Endothelial cell of umbilical vein (primary cell): ENCODE results near the gene SFMBT2. TPM values are rescaled to one million over a fixed set of nuclear protein-coding genes. Genes with fewer than 3 reads are reported as not detected.

Source experiments
- BruUV-seq: library from RNA; stranded (reverse); fragments of 400-500 nt; replicated peaks from 2 replicates; lab custom pipeline; 2021; lab: Mats Ljungman, UMichigan
- CTCF ChIA-PET: fragments of 300-600, 350-600 bp; sonication (Branson Sonifier 250); formaldehyde crosslinking; loops from one replicate; lab custom pipeline; 2021; ENCODE audit warnings: antibody characterized with exemption, inconsistent platforms; lab: Charles Lee
- POLR2A ChIA-PET: fragments of 300-600, 350-600 bp; sonication (Branson Sonifier 250); formaldehyde crosslinking; loops from one replicate; lab custom pipeline; 2021; ENCODE audit warnings: antibody characterized with exemption, inconsistent platforms; lab: Charles Lee
- DNase-seq: peaks from one replicate; pipeline ENCODE4 v3.0.0-alpha.2; 2011; ENCODE audit warnings: low read depth, low spot score
- FAIRE-seq: peaks from 2 replicates; lab custom pipeline; 2011; peaks lifted over from hg19 to GRCh38; lab: Jason Lieb, UNC
- H2AFZ ChIP-seq: 2 replicates; pipeline ENCODE4 v1.6.0; 2012; ENCODE audit warnings: low read depth, low read length, control low read depth, inconsistent platforms
- H3K27ac ChIP-seq: 2 replicates; pipeline ENCODE4 v1.5.1; 2011; ENCODE audit warnings: low read depth, mild to moderate bottlenecking, control low read depth, low read length, moderate library complexity; ENCODE audit not compliant: insufficient read depth
- H3K27me3 ChIP-seq, 2 experiments: 2 replicates each; pipeline versions ENCODE4 v1.6.0 to v1.6.1; 2011; ENCODE audit warnings: low read length in 2 of 2, mixed read lengths in 1 of 2; ENCODE audit not compliant: control insufficient read depth in 2 of 2, insufficient read depth in 2 of 2
- H3K36me3 ChIP-seq, 2 experiments: 2 replicates in 1 of 2; 3 replicates in 1 of 2; pipeline ENCODE4 v1.5.1; 2011; ENCODE audit warnings: low read length in 2 of 2, mild to moderate bottlenecking in 1 of 2, moderate library complexity in 1 of 2; ENCODE audit not compliant: control insufficient read depth in 2 of 2, insufficient read depth in 2 of 2; ENCODE audit errors: extremely low read depth in 1 of 2
- H3K4me1 ChIP-seq: 3 replicates; pipeline ENCODE4 v1.5.1; 2011; ENCODE audit warnings: mild to moderate bottlenecking, low read length; ENCODE audit not compliant: control insufficient read depth, insufficient read depth; ENCODE audit errors: extremely low read depth
- H3K4me2 ChIP-seq: 2 replicates; pipeline ENCODE4 v1.6.1; 2011; ENCODE audit warnings: low read length, control low read depth, mixed read lengths; ENCODE audit not compliant: insufficient read depth
- H3K4me3 ChIP-seq, 3 experiments: fragments of 200-600 bp in 1 of 3; sonication (generic), shearing (Covaris generic) in 1 of 3; replicated peaks in 1 of 3; 2 replicates each; pipeline ENCODE4 v1.5.1; 2011 to 2016; ENCODE audit warnings: control low read depth in 3 of 3, low read length in 3 of 3, mild to moderate bottlenecking in 2 of 3, inconsistent platforms in 1 of 3, low read depth in 1 of 3, moderate library complexity in 1 of 3; ENCODE audit not compliant: insufficient read depth in 1 of 3
- H3K79me2 ChIP-seq: 2 replicates; pipeline ENCODE4 v1.6.0; 2012; ENCODE audit warnings: low read length, inconsistent platforms; ENCODE audit not compliant: control insufficient read depth, insufficient read depth
- H3K9ac ChIP-seq: replicated peaks from 2 replicates; pipeline ENCODE3; 2011; ENCODE audit warnings: low read length, control low read depth; ENCODE audit not compliant: insufficient read depth; ENCODE audit errors: extremely low read depth
- H3K9me1 ChIP-seq: replicated peaks from 3 replicates; pipeline ENCODE4 v1.6.0; 2011; ENCODE audit warnings: mild to moderate bottlenecking, low read length; ENCODE audit not compliant: control insufficient read depth, insufficient read depth; ENCODE audit errors: extremely low read depth
- H3K9me3 ChIP-seq: replicated peaks from 2 replicates; pipeline ENCODE4 v1.5.1; 2012; ENCODE audit warnings: low read length, inconsistent platforms; ENCODE audit not compliant: control insufficient read depth, insufficient read depth
- H4K20me1 ChIP-seq: replicated peaks from 2 replicates; pipeline ENCODE3; 2011; ENCODE audit warnings: mild to moderate bottlenecking, low read length; ENCODE audit not compliant: control insufficient read depth, insufficient read depth; ENCODE audit errors: extremely low read depth
- CTCF ChIP-seq, 2 donors: IDR thresholded peaks; 1 replicate in 1 of 2; 2 replicates in 1 of 2; pipeline ENCODE4 v1.5.1; 2011; ENCODE audit warnings: low read length in 2 of 2, mild to moderate bottlenecking in 2 of 2, moderate library complexity in 2 of 2, control low read depth in 1 of 2, inconsistent platforms in 1 of 2, low read depth in 1 of 2; ENCODE audit not compliant: insufficient read depth in 1 of 2; ENCODE audit errors: extremely low read depth in 1 of 2
- EZH2 ChIP-seq: IDR thresholded peaks from 2 replicates; pipeline ENCODE4 v1.6.1; 2012; ENCODE audit warnings: borderline replicate concordance, low read depth, mild to moderate bottlenecking, moderate library complexity, low read length, inconsistent platforms; ENCODE audit not compliant: severe bottlenecking
- FOS ChIP-seq: IDR thresholded peaks from 2 replicates; pipeline ENCODE4 v1.6.1; 2011; ENCODE audit warnings: mild to moderate bottlenecking, low read length, moderate library complexity, borderline replicate concordance; ENCODE audit not compliant: insufficient read depth
- GATA2 ChIP-seq: IDR thresholded peaks from 2 replicates; pipeline ENCODE4 v1.7.0; 2011; ENCODE audit warnings: low read depth, mild to moderate bottlenecking, moderate library complexity, mixed read lengths, low read length; ENCODE audit not compliant: insufficient read length, insufficient read depth
- JUN ChIP-seq: IDR thresholded peaks from 2 replicates; pipeline ENCODE4 v1.6.1; 2011; ENCODE audit warnings: borderline replicate concordance, low read depth; ENCODE audit not compliant: insufficient read length, insufficient read depth
- MAX ChIP-seq: IDR thresholded peaks from 2 replicates; pipeline ENCODE4 v1.6.1; 2011; ENCODE audit not compliant: insufficient read depth, insufficient read length
- MYC ChIP-seq: IDR thresholded peaks from one replicate; pipeline ENCODE4 v1.6.1; 2011; ENCODE audit warnings: mild to moderate bottlenecking, low read depth, low read length
- POLR2A ChIP-seq: IDR thresholded peaks from 2 replicates; pipeline ENCODE4 v1.6.1; 2012; ENCODE audit warnings: low read depth, mild to moderate bottlenecking, control low read depth, low read length
- POLR2AphosphoS5 ChIP-seq: IDR thresholded peaks from 2 replicates; pipeline ENCODE4 v1.6.1; 2012; ENCODE audit warnings: low read depth, mild to moderate bottlenecking, control low read depth, low read length, moderate library complexity; ENCODE audit not compliant: insufficient read depth
- dilution Hi-C: fragments of 300-500 bp; cut with MboI; formaldehyde crosslinking; loops from one replicate; pipeline ENCODE4 v1.15.0; 2019; ENCODE audit warnings: low sequenced_read_pairs; ENCODE audit not compliant: extremely low pct_ligation_motif_present
- intact Hi-C: fragments of 100-400 bp; cut with micrococcal nuclease; formaldehyde crosslinking; loops from one replicate; pipeline ENCODE4 v1.10.0; 2022
- polyA plus RNA-seq, 4 experiments: library from polyadenylated mRNA; depleted of rRNA in 3 of 4; stranded (reverse) in 3 of 4; unstranded in 1 of 4; fragments of >200 nt; gene quantifications; 2 replicates each; pipeline versions ENCODE4 v1.2.1 to v1.2.3, GENCODE V29; 2011 to 2012; ENCODE audit warnings: missing spikeins in 1 of 4
- total RNA-seq: library from RNA; stranded (reverse); gene quantifications from 2 replicates; pipeline ENCODE4 v1.2.3, GENCODE V29; 2021

Gene SFMBT2
- total and polyA plus RNA-seq, 2 donors (not counting 3 experiments of a cell fraction or from before 2014, with no cell fraction given): 0.14 to 0.64 TPM

GRCh38 chr10:7329219-7329618, 81.6 kb downstream of the SFMBT2 start:
- Histone ChIP-seq H3K36me3 (no peaks in the 10 kb centered on the region), H3K9me3 (no peaks in the 10 kb centered on the region), H3K4me1 (no peaks in the 10 kb centered on the region), H4K20me1 (no peaks in the 10 kb centered on the region), H3K4me2 (no peak overlapping the region), H2AFZ (no peak overlapping the region), H3K9ac (no peak overlapping the region), H3K4me3 (no peak overlapping the region), H3K9me1 (no peaks in the 10 kb centered on the region), H3K27ac (no peak overlapping the region), H3K27me3 (no peaks in the 10 kb centered on the region), H3K79me2 (no peaks in the 10 kb centered on the region)
- FAIRE-seq: no peak
- no TSS peak for BruUV-seq
- ChIA-PET CTCF (no interaction called here), POLR2A (no interaction called here)
- TF ChIP-seq POLR2AphosphoS5 (no peak), POLR2A (no peak), FOS (no peak), GATA2 (no peak), MAX (no peak), MYC (no peak), EZH2 (no peak), JUN (no peak), CTCF (IDR thresholded peaks at IDR 0.05; ENCODE audit: extremely low read depth in 1 of 2, insufficient read depth in 1 of 2, low read depth in 1 of 2, low read length in 2 of 2) (no peak)
- no peak for DNase-seq
- intact Hi-C loops (no loop called here), dilution Hi-C loops (no loop called here)
